ENCODE results near the gene RBM38.

Gene RBM38

GRCh38 chr20:57374931-57375651, 16.1 kb upstream of the RBM38 start:
- no peak for DNase-seq

- no peak for DNase-seq
These were observed 15.5 kb upstream of the RBM38 start for GRCh38 chr20:57375652-57376230.

DNA sequence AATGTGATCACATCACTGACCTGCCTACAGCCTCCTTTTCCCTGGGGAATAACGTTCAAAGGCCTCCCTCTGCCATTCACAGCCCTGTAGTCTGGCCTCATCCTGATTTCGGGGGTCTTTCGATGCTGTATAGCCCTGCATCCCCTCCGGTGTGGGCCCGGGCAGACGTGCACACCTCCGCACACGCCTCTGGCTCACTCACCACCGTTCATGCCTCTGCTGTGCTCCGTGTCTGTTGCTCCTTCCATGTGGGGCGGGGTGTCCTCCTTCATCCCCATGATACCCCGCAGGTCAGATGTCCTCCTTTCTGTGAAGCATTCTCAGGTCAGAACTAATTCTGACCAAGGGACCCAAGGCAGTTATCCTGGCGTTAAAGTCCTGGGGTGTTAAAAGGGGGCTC, 13.8 kb upstream of the RBM38 start:
- no peak for DNase-seq

DNA sequence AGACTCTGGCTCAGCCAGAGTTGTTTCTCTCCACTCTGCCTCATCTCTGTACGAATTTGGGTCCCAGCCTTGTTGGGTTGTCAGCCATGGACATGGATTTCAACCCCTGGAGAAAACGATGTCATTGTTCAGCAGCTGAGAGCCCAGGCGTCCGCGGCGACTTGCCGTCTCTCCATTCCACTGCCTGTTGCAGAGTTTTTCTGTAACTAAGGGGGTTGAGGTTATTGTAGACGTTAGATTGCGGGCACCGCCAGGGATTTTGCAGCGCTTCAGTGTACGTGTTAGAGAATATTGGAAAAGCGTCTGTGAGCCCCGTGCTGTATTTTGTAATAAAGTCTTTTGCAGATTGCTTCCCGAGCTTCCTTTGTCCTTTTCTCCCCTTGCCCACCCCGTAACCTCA, 13.1 kb upstream of the RBM38 start:
- no peak for DNase-seq

- DNase-seq = no peak
These were observed 12.4 kb upstream of the RBM38 start for GRCh38 chr20:57378646-57379262.

- no peak for DNase-seq
These were observed 11.9 kb upstream of the RBM38 start for GRCh38 chr20:57379263-57379647.

DNA sequence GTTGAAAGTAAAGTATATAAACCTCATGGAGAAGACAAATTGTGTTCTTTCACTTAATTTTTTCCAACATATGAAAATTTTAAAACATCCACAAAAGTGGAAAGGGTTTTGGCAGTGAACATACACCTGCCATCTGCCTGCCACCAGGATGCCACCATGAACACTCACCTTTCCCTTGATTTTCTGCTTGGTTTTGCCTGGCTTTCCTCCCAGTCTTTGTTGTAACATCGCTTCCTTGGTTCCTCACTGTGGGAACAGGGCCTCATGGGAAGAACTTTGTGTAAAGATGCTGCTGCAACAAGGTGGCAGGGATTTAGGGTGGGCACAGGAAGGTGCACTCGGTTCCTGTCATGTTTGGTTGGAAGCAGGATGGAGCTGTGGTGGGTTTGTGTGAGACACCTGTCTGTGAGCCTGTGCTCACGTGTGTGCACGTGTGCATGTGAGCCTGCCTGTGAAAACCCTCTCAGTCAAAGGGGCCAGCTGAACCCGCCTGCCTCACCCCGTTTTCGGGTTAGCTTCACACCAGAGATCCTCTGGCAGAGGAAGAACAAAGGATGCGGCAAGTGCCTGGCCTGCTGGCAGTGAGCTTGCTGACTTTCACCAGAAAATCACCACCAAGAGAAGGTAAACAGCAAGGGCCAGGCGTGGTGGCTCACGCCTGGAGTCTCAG, 11.0 kb upstream of the RBM38 start:
- DNase-seq = no peak

- peak; percentile 82 for DNase-seq
These were observed 9.3 kb upstream of the RBM38 start for GRCh38 chr20:57381596-57382503.

- no peak for DNase-seq
These were observed 8.7 kb upstream of the RBM38 start for GRCh38 chr20:57382516-57382915.

DNA sequence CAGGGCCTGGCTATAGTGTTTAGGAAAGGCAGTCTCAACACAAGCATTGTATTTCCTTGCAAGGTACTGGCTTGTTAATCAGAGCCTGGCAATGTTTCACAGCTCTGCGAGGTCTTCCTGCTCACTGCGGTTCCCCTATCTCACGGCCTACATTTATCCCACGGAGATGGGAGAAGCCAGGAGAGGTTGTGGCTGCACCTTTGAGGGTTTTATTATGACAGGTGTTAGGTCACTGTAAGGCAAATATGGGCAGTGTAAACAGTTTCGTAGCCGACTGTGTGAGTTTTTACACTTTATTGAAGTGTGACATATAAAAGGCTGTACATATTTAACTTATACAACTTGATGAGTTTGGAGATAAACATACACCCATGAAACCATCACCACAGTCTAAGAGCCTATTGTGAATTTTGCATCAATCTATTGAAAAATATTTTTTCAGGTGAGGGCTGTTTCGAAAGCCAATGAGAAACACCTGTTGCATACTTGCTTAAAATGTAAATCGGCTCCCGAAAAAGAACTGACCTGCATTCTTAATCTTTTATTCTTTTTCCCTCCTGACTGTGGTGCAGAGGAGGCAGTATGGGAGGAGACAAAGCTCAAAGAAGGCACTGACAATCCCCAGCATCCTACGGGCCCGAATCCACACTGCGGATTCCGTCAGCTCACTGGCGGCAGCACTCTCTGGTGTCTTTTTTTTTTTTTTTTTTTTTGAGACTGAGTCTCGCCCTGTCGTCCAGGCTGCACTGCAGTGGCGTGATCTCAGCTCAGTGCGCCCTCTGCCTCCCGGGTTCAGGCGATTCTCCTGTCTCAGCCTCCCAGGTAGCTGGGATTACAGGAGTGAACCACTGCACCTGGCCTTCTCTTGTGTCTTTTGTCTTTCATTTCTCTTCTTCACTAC, 7.5 kb upstream of the RBM38 start:
- DNase-seq = no peak

GRCh38 chr20:57384486-57384885, 6.7 kb upstream of the RBM38 start:
- DNase-seq = no peak

- DNase-seq = no peak
These were observed 6.0 kb upstream of the RBM38 start for GRCh38 chr20:57384953-57385761.

GRCh38 chr20:57385940-57386339, 5.3 kb upstream of the RBM38 start:
- DNase-seq = no peak

DNA sequence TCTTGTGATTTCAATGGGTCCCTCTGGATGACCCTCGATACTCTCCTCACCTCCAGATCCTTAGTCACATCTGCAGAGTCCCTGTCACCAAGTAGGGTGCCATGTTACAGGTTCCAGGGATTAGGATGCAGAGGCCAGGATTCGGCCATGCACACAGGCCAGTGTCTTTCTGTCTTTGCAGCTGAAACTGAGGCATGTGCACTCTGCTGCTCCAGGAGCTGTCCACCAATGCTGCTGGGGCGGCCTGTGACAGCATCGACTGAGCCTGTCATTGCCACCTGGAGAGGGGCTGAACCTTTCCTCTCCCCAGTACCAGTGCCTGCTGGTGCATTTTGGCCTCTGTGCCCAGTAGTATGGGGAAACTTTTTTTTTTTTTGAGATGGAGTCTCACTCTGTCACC, 4.4 kb upstream of the RBM38 start:
- no peak for DNase-seq

- no peak for DNase-seq
These were observed 3.7 kb upstream of the RBM38 start for GRCh38 chr20:57387463-57387862.

GRCh38 chr20:57387945-57388371, 3.2 kb upstream of the RBM38 start:
- DNase-seq = no peak

DNA sequence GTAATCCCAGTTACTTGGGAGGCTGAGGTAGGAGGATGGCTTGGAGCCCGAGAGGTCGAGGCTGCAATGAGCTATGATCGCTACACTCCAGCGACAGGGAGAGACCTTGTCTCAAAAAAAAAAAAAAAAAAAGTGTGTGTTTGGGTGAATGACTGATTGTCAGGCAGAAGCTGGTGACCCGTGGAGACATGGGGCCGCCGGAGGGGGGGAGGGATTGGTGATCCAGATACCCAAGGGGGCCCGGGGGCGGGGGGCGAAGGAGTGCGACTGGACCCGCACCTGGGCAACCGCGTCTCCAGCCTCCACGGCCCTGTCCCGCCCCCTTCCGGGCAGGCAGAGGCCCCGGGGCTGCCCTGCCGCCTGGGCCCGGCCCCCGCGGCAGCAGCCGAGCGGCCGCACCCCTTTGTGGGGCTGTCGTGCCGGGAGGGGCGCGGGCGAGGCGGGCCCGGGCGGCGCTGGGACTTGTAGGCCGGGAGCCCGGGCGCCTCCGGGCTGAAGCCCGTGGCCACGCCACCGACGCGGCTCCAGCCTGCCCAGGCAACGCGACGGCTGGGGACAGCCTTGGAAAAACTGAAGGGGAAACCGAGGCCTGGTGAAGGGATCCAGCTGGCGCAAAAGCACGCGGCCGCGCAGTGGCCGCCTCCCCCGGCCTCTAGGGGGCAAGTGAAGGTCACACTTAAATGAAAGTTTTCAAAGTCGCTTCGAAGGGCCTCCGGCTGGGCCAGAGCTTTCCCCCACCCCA, 2.1 kb upstream of the RBM38 start:
- peak; percentile 44 for DNase-seq

DNA sequence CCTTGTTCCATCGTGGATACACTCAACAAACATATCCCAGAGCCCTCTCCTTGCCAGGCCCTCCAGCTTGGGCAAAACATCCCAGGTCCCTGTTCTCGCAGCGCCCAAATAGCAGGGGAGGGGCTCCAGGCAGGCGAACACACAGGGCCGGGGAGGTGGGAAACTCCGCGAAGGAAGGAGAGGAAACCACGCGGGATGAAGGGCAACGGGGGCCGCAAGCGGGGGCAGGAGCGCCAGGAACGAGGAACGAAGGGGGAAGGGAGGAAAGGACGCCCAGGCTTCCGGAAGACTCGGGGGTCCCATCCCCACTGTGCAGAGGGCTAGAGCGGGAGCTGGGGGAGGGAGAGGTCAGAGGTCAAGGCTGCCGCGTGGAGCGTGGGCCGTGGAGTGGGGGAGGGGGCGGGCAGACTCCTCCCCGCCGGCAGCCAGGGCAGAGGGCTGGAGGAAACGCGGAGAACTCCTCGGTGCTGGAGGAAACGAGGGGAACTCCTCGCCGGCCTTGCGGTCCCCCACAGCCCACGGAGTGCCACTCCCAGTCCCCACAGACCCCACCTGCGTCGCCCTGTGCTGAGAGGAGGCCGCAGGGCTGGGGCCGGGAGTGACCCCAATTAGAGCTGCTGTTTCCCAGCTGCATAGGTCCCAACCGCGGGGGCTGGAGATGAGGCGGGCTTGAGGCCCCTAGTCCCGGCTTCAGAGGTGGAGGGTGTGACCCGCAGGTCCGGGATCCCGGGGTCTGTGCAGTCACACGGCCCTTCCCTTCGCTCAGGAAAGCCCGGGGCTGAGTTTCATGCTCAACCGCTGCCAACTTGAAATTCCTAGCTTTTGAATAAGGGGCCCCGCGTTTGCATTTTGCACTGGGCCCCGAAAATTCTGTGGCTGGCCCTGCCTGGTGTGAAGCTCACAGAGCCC, 1.2 kb upstream of the RBM38 start:
- peak; percentile 65 for DNase-seq

Measured in T-helper 9 cell (primary cell).